ENCODE measurements around the gene L1CAM. TPM values are rescaled to one million over a fixed set of nuclear protein-coding genes. Genes with fewer than 3 reads are reported as not detected.

The L1CAM gene
- total and polyA plus RNA-seq, 9 of the 15 experiments (the other 6 are each of a cell fraction or from before 2014, with no cell fraction given) = 0.09 to 0.86 (median 0.26) TPM; not detected in 3

- TF ChIP-seq ZBTB11 (CRISPR knock-in tag; IDR thresholded peaks at IDR 0.05) (peak in 1 of 3 experiments; percentile 73; a peak in 1 of 6 replicates), MITF (IDR thresholded peaks at IDR 0.05) (peak; percentile 32; the same call in 1 of the 2 replicates), HNRNPLL (IDR thresholded peaks at IDR 0.05; ENCODE audit: low read depth, low read length, poor library complexity, severe bottlenecking) (peak; percentile 51), RAD21 (CRISPR knock-in tag; conservative IDR thresholded peaks at IDR 0.05 in 1 of 2, IDR thresholded peaks at IDR 0.05 in 1 of 2) (peak; percentile 14 to 25; a peak in 2 of 4 replicates), FUS (optimal IDR thresholded peaks at IDR 0.05; ENCODE audit: low read depth, low read length) (peak; percentile 33), SUPT5H (IDR thresholded peaks at IDR 0.05) (peak; percentile 56; the same call in 1 of the 2 replicates), PTBP1 (IDR thresholded peaks at IDR 0.05; ENCODE audit: low read depth, low read length) (0 out of 2 replicates have a peak, but pooled peaks have one; percentile 16)
- TF ChIP-seq, protein P1, sequence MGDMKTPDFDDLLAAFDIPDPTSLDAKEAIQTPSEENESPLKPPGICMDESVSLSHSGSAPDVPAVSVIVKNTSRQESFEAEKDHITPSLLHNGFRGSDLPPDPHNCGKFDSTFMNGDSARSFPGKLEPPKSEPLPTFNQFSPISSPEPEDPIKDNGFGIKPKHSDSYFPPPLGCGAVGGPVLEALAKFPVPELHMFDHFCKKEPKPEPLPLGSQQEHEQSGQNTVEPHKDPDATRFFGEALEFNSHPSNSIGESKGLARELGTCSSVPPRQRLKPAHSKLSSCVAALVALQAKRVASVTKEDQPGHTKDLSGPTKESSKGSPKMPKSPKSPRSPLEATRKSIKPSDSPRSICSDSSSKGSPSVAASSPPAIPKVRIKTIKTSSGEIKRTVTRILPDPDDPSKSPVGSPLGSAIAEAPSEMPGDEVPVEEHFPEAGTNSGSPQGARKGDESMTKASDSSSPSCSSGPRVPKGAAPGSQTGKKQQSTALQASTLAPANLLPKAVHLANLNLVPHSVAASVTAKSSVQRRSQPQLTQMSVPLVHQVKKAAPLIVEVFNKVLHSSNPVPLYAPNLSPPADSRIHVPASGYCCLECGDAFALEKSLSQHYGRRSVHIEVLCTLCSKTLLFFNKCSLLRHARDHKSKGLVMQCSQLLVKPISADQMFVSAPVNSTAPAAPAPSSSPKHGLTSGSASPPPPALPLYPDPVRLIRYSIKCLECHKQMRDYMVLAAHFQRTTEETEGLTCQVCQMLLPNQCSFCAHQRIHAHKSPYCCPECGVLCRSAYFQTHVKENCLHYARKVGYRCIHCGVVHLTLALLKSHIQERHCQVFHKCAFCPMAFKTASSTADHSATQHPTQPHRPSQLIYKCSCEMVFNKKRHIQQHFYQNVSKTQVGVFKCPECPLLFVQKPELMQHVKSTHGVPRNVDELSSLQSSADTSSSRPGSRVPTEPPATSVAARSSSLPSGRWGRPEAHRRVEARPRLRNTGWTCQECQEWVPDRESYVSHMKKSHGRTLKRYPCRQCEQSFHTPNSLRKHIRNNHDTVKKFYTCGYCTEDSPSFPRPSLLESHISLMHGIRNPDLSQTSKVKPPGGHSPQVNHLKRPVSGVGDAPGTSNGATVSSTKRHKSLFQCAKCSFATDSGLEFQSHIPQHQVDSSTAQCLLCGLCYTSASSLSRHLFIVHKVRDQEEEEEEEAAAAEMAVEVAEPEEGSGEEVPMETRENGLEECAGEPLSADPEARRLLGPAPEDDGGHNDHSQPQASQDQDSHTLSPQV (IDR thresholded peaks at IDR 0.05) = peak; percentile 39; the same call in 1 of the 2 replicates
- TF ChIP-seq, protein P2, sequence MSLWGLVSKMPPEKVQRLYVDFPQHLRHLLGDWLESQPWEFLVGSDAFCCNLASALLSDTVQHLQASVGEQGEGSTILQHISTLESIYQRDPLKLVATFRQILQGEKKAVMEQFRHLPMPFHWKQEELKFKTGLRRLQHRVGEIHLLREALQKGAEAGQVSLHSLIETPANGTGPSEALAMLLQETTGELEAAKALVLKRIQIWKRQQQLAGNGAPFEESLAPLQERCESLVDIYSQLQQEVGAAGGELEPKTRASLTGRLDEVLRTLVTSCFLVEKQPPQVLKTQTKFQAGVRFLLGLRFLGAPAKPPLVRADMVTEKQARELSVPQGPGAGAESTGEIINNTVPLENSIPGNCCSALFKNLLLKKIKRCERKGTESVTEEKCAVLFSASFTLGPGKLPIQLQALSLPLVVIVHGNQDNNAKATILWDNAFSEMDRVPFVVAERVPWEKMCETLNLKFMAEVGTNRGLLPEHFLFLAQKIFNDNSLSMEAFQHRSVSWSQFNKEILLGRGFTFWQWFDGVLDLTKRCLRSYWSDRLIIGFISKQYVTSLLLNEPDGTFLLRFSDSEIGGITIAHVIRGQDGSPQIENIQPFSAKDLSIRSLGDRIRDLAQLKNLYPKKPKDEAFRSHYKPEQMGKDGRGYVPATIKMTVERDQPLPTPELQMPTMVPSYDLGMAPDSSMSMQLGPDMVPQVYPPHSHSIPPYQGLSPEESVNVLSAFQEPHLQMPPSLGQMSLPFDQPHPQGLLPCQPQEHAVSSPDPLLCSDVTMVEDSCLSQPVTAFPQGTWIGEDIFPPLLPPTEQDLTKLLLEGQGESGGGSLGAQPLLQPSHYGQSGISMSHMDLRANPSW (CRISPR knock-in tag; IDR thresholded peaks at IDR 0.05) = no peak
- TF ChIP-seq, protein P3, sequence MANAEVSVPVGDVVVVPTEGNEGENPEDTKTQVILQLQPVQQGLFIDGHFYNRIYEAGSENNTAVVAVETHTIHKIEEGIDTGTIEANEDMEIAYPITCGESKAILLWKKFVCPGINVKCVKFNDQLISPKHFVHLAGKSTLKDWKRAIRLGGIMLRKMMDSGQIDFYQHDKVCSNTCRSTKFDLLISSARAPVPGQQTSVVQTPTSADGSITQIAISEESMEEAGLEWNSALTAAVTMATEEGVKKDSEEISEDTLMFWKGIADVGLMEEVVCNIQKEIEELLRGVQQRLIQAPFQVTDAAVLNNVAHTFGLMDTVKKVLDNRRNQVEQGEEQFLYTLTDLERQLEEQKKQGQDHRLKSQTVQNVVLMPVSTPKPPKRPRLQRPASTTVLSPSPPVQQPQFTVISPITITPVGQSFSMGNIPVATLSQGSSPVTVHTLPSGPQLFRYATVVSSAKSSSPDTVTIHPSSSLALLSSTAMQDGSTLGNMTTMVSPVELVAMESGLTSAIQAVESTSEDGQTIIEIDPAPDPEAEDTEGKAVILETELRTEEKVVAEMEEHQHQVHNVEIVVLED (CRISPR knock-in tag; IDR thresholded peaks at IDR 0.05) = peak; percentile 82
Measured at GRCh38 chrX:153927922-153928760, 42.2 kb upstream of the L1CAM start (continued).

Measured in K562 (cell line).